GM19452 (cell line): Measurements from ENCODE around the gene CGNL1.
A peak's percentile ranks its signal among the peaks of the same experiment; 100 is the strongest.

Source experiments
- ATAC-seq: cut with Tn5 transposase; IDR thresholded peaks from one replicate; pipeline ENCODE4 v1.9.1; 2021; ENCODE audit not compliant: unreplicated experiment

CGNL1 gene

GRCh38 chr15:57517030-57517671 is 140.8 kb downstream of the CGNL1 start:
- no peak for ATAC-seq

DNA sequence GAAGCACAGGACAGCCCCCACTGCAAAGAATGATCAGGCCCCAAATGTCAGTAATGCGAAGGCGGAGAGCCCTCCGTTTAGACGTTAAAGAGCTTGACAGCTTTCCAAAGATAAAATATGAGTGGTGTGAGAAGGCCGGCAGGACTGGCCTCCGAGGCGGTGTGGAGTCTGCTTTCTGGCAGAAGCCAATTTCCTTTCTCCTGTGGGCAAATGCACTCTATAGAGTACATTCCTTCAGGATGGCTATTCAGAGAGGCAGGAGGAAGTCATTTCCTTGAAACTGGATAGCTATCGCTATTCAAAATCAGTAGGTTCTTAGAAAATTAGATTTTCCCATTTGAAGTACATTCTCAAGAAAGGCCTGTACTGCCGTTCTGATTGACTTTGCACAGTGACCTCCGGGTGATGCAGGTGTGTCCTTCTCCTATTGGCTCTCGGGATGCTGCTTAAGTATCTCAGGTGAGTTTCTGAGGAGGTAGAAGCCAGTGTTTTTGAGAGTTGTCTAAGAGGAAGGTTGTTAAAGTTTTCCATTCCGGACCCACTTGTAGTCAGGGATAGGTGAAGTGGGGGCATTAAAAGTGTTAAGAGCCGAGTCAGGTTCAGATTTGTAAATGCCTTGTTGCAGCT is 142.6 kb downstream of the CGNL1 start:
- no peak for ATAC-seq

DNA sequence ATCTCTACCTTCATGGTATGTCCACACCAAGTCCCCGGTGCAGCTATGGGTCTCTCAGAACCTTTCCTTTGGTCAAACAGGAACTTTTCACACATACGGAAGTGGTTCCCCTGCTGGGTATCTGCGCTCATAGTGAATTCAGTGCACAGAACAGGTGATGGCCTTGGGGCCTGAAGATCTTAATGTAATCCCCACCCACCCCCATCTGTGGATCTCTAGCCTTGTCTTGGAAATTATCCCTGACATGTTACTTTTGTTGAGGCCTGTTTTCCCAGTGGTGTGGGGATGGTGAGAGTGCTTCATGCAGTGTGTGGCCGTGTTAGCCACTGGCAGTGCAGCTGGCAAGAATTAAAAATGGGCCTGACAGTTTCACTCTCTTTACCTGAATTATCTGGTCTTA is 143.5 kb downstream of the CGNL1 start:
- no peak for ATAC-seq

GRCh38 chr15:57521503-57521902 is 145.2 kb downstream of the CGNL1 start:
- no peak for ATAC-seq

DNA sequence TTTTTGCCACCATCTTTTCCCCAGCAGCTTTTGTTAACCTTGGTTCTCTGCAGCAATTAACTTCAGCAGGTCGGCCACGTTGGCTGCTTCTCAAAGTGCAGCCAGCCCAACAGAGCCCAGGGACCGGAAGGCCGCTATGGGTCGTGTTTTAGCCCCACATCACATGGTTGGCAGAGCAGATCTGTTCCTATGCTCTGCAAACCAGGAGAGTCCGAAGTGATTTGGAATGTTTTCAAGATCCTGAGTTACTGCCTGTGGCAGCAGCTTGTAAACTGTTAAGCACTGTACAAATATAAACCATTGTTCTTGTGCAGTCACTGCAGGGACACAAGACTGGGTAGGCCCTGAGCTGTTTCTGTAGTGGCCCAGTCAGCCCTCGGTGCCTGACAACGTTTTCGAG is 145.8 kb downstream of the CGNL1 start:
- ATAC-seq = no peak

DNA sequence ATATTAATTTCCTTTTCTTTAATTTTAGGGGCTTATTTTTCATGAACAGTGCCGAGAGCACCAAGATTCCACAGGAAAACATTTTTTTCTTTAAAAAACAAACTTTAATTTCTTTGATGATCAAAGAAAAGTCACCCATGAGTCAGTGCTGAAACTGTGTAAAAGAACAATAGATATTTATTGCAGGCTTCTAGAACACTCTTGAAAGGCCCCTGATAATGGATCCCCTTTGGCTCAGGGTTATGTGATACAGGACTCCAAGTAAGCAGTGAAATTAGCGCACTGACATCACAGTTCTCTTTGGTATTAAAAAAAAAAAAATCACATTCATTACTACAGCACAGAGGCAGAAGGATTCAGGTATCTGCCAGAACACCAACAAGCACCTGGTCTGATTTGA is 149.3 kb downstream of the CGNL1 start:
- no peak for ATAC-seq

DNA sequence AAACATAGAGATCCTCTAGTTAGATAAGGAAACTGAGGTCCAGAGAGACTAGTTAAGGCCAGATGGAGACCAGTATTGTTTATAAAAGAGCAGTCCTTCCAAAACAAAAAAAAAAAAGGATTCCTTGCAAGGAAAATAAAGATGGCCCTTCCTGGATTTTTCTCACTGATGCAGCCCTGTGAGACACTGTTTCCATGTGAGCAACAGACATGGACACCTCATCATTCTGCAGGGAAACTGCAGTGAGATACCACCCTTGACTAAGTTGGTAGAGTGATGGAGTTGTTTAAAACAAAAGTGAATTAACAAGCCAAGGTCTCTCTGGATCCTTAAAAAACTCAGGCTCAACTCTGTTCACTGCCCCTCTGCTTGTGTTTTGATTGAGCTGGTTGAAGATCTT is 149.8 kb downstream of the CGNL1 start:
- ATAC-seq = no peak

DNA sequence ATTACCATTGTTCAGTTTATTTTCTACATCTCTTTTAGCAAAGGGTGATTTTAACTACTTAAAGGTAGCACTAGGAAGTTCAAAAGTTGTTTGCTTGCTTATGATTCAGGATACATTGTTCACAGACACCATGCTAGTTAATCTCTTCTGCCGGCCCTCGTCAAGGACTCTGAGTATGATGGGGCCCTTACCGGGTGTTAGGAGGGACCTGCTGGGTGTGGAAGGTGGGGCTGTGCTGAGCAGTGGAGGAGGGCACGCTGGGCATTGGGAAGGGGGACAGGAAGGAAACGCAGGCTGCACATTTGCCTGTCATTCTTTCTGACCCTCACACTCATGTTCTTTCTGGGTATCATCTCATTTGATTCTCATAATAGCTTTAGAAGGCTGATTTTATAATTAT is 150.3 kb downstream of the CGNL1 start:
- no peak for ATAC-seq

- ATAC-seq = peak; percentile 89
These were observed 151.2 kb downstream of the CGNL1 start for GRCh38 chr15:57527382-57528091.

GRCh38 chr15:57528940-57529565 is 152.7 kb downstream of the CGNL1 start:
- no peak for ATAC-seq

DNA sequence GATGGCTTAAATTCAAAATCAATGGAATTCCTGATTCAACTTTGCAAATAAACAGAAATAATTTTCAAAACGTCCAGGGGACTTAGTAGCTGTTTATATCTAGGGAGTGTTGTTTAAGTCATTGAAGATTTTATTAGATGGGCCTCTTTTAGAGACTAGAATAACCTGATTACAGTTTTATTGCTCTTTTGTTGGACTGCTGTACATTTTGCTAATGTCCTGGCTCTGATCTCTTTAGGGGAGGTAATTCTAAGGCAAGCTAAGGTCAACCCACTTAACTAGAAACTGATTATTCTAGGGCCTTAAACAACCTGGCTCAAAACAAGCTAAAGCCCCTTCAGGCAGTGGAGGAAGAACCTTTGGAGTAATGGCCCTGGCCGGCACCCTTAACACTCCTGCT is 153.4 kb downstream of the CGNL1 start:
- no peak for ATAC-seq

GRCh38 chr15:57532731-57533447 is 156.6 kb downstream of the CGNL1 start:
- no peak for ATAC-seq

- no peak for ATAC-seq
These were observed 157.1 kb downstream of the CGNL1 start for GRCh38 chr15:57533448-57533799.

DNA sequence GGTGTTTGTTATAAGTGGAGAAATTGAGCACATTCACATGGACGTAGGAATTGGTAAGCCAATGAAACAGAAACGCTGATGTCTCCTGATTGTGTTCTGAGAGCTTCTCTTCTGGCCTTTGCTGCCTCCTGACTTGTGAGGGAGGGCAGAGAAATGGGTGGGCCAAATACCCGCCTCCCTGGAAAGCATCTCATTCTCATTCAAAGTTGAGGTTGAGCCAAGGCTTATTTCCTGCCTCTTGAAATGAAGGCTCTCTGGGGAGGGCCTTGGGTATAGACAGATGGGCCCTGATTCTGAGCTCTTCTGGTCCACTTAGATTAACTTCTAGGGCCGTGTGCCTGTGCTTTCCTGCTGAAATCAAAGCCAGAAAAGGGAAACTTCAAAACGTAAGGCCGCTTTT is 158.0 kb downstream of the CGNL1 start:
- no peak for ATAC-seq

DNA sequence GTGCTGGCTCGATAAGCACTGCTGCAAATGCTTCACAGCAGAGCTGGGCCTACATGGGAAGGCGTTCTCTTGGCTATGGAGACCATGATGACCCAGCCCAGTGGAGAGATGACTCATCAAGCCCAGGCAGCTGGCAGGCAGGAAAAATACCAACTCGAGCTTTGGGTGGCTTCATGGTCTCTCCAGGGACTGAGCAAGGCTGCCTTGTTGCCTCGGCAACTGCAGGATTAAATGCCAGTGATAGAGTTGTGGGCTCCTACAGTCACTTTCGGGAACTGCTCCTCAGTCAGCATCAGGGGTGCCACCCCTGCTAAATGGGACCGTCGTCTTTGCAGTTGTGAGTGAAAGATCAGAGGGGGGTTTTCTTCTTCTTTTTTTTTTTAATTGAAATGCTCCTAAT is 160.8 kb downstream of the CGNL1 start:
- no peak for ATAC-seq

DNA sequence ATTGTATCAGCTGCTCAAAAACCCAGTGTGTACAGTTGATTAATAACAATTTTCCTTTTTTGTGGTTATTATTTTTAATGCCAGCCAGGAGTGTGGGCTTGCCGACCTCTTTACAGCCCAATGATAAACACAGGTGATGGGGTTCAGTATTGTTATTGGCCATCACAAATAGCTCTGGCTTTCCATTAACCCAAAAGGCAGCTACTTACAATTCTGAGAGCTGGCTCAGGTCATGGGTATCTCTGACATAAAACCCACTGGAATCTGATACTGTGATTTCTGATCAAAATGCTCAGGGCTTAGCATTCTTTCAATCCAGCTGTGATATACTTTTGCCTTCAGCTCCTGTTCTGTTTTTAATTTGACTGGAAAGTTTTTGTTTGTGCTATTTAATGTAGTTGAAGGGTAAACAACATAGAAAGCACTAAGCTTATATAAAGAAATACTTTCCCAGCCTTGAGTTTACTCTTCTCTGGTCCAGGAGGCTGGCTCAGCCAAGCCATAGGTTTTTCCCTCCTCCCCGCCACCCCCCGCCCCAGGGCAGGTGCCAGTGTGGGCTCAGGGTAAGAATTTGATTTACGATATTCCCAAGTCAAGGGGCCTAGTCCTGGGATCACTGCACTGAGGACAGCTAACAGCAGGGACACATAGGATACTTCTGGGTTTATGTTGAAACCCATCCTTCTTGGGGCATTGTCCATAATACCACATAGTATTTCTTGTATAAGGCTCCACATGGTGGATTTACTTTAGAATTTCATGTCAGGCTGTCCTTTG is 161.4 kb downstream of the CGNL1 start:
- no peak for ATAC-seq

DNA sequence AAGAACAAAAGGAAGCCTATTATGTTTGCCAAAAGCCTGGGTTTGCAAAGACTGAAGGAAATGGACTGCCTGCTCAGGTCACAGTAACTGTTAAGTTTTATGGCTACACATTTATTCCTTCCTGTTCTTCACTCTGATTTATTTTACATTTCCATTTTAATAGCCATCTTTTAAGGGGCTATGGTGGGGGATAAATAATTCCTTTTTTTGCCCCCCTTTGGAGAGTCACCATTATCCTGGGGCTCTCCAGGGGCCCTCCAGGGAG is 161.9 kb downstream of the CGNL1 start:
- no peak for ATAC-seq

DNA sequence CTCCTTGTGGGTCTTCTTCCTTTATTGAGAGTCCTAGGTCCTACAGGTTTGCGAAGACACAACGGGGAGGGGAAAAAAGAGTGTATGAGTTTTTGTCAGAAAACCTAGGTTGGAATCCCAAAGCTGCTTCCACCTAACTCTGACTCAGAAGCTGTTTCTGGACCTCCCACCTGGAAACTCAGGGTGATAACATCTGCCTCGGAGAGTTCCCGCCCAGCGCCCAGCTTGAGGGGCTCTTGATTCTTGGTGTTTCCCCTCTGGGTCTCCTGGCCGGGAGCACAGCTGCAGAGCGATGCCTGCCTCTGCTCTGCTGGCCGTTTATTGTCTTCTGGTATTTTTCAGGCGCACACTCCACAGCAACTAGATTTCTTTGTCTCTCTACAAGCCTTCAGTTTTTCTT is 162.5 kb downstream of the CGNL1 start:
- no peak for ATAC-seq

GRCh38 chr15:57540211-57540610 is 163.9 kb downstream of the CGNL1 start:
- ATAC-seq = no peak

- ATAC-seq = no peak
These were observed 164.4 kb downstream of the CGNL1 start for GRCh38 chr15:57540736-57541135.

DNA sequence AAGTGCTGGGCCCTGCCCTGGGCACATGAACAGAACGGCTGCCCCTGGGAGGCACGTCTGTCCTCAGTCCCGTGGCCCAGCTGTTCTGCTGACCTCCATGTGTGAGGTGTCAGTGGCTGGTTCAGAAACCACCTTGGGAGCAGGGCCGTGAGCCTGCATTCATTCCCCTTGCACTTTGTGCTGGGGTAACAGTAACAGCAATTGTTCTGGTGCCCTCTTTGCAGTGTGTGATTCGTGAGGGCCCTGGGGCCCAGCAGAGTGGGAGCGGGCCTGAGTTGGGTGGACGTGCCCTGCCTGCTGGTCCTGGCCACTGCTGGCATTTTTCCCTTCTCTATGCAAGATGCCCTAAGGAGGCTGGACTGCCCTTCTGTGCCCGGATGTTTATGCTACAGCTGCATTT is 165.0 kb downstream of the CGNL1 start:
- no peak for ATAC-seq
